ENCODE data around the gene CFAP300.

Gene CFAP300

GRCh38 chr11:102073253-102073652, 26.0 kb downstream of the CFAP300 start:
- no peak for DNase-seq

- no peak for DNase-seq
Measured at GRCh38 chr11:102079625-102080024, 32.4 kb downstream of the CFAP300 start.

GRCh38 chr11:102081313-102081712, 34.1 kb downstream of the CFAP300 start:
- DNase-seq: no peak

GRCh38 chr11:102085864-102086551, 38.8 kb downstream of the CFAP300 start:
- DNase-seq: no peak

GRCh38 chr11:102097186-102097585, 49.9 kb downstream of the CFAP300 start:
- no peak for DNase-seq

- DNase-seq: no peak
Measured at GRCh38 chr11:102099755-102100154, 52.5 kb downstream of the CFAP300 start.

- DNase-seq: no peak
Measured at GRCh38 chr11:102108734-102109440, 61.6 kb downstream of the CFAP300 start.

- peak; percentile 77 for DNase-seq
Measured at GRCh38 chr11:102109896-102110760, 62.9 kb downstream of the CFAP300 start, which contains the start of gene YAP1. Gene YAP1, plus strand, starts transcription at chr11:102110447. Its CDS starts 402 bp downstream, at chr11:102110849.

GRCh38 chr11:102110761-102111010, 63.4 kb downstream of the CFAP300 start:
- DNase-seq: no peak

- peak; percentile 27 for DNase-seq
Measured at GRCh38 chr11:102111011-102111786, 64.0 kb downstream of the CFAP300 start.

- no peak for DNase-seq
Measured at GRCh38 chr11:102111787-102112508, 64.7 kb downstream of the CFAP300 start.

- DNase-seq: no peak
Measured at GRCh38 chr11:102112509-102112821, 65.2 kb downstream of the CFAP300 start.

GRCh38 chr11:102114032-102114431, 66.8 kb downstream of the CFAP300 start:
- DNase-seq: no peak

- no peak for DNase-seq
Measured at GRCh38 chr11:102115557-102115956, 68.3 kb downstream of the CFAP300 start.

GRCh38 chr11:102116453-102117205, 69.4 kb downstream of the CFAP300 start:
- no peak for DNase-seq

GRCh38 chr11:102117472-102118113, 70.4 kb downstream of the CFAP300 start:
- DNase-seq: no peak

- no peak for DNase-seq
Measured at GRCh38 chr11:102118937-102119336, 71.7 kb downstream of the CFAP300 start.

- no peak for DNase-seq
Measured at GRCh38 chr11:102119997-102120396, 72.8 kb downstream of the CFAP300 start.

- DNase-seq: no peak
Measured at GRCh38 chr11:102120437-102120973, 73.3 kb downstream of the CFAP300 start.

- no peak for DNase-seq
Measured at GRCh38 chr11:102121329-102121728, 74.1 kb downstream of the CFAP300 start.
